Right lobe of liver (tissue), 4 donors: ENCODE results near the gene KMT5B.

Experiments used
- POLR2A ChIP-seq: fragments of 450-650 bp; IDR thresholded peaks from one replicate; pipeline ENCODE4 v1.6.1; 2017; ENCODE audit warnings: antibody characterized with exemption, mild to moderate bottlenecking
- TF ChIP-seq, protein P1 (sequence below), 4 donors: fragments of 200-600 bp in 3 of 4; fragments of 450-650 bp in 1 of 4; IDR thresholded peaks; one replicate each; pipeline versions ENCODE4 v1.5.1 to v1.8.0; 2016 to 2022; ENCODE audit warnings: antibody characterized with exemption in 4 of 4, mild to moderate bottlenecking in 2 of 4
- donor health status: DM: no; HTN: no; CAD: no.
- donor health status: DM: no; HTN: no; CAD: no.
- donor health status: DM: no; HTN: yes; CAD: no.

DNA sequence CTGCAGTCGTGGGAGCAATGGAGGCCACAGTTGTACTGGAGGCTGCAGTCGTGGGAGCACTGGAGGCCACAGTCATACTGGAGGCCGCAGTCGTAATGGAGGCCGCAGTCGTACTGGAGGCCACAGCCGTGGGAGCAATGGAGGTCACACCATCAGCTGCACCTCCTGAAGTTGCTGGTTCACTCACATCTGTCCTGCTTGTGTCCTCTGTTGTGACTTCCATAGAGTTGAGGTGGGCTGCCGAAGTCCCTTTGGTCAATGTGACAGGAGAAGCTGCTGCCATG is 49.4 kb upstream of the KMT5B start:
- TF ChIP-seq, protein P1, sequence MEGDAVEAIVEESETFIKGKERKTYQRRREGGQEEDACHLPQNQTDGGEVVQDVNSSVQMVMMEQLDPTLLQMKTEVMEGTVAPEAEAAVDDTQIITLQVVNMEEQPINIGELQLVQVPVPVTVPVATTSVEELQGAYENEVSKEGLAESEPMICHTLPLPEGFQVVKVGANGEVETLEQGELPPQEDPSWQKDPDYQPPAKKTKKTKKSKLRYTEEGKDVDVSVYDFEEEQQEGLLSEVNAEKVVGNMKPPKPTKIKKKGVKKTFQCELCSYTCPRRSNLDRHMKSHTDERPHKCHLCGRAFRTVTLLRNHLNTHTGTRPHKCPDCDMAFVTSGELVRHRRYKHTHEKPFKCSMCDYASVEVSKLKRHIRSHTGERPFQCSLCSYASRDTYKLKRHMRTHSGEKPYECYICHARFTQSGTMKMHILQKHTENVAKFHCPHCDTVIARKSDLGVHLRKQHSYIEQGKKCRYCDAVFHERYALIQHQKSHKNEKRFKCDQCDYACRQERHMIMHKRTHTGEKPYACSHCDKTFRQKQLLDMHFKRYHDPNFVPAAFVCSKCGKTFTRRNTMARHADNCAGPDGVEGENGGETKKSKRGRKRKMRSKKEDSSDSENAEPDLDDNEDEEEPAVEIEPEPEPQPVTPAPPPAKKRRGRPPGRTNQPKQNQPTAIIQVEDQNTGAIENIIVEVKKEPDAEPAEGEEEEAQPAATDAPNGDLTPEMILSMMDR (IDR thresholded peaks at IDR 0.05) = no peak
- TF ChIP-seq POLR2A = no peak
